HepG2 (cell line): ENCODE measurements around the gene AGBL1. TPM values are rescaled to one million over a fixed set of nuclear protein-coding genes. Genes with fewer than 3 reads are reported as not detected.

ENCODE experiments used
- AHDC1 ChIP-seq: sonication (generic); formaldehyde crosslinking; IDR thresholded peaks from 2 replicates; pipeline ENCODE4 v1.5.1; 2020; ENCODE audit warnings: mild to moderate bottlenecking, missing genetic modification reagents, borderline replicate concordance
- ARNTL ChIP-seq: sonication (generic); formaldehyde crosslinking; IDR thresholded peaks from 2 replicates; pipeline ENCODE4 v1.4.0; 2020; ENCODE audit warnings: mild to moderate bottlenecking, missing genetic modification reagents
- CBFB ChIP-seq: sonication (generic); formaldehyde crosslinking; IDR thresholded peaks from 2 replicates; pipeline ENCODE4 v1.4.0; 2020; ENCODE audit warnings: missing genetic modification reagents
- DNMT3B ChIP-seq: conservative IDR thresholded peaks from 2 replicates; pipeline ENCODE4 v1.6.1; 2016; ENCODE audit warnings: missing biosample characterization, control low read depth
- ETS1 ChIP-seq: sonication (generic); formaldehyde crosslinking; IDR thresholded peaks from 2 replicates; pipeline ENCODE4 v1.4.0; 2020; ENCODE audit warnings: missing genetic modification reagents
- HNRNPL ChIP-seq: fragments of 200-400 bp; formaldehyde crosslinking; IDR thresholded peaks from 2 replicates; pipeline ENCODE4 v1.6.1; 2017; ENCODE audit warnings: mild to moderate bottlenecking, low read depth, low read length
- KDM6A ChIP-seq: IDR thresholded peaks from 2 replicates; pipeline ENCODE4 v1.6.1; 2016; ENCODE audit warnings: low read depth
- KMT2B ChIP-seq: IDR thresholded peaks from 2 replicates; pipeline ENCODE4 v1.6.1; 2016; ENCODE audit warnings: missing genetic modification reagents, missing compliant biosample characterization
- RAD21 ChIP-seq: fragments of 450-650 bp; formaldehyde crosslinking; IDR thresholded peaks from 2 replicates; pipeline ENCODE4 v1.5.0; 2020; ENCODE audit warnings: mild to moderate bottlenecking
- SCMH1 ChIP-seq: sonication (generic); formaldehyde crosslinking; IDR thresholded peaks from 2 replicates; pipeline ENCODE4 v1.9.0; 2021; ENCODE audit warnings: missing genetic modification reagents, mild to moderate bottlenecking, borderline replicate concordance
- ZNF343 ChIP-seq: sonication (generic); formaldehyde crosslinking; IDR thresholded peaks from 2 replicates; pipeline ENCODE4 v1.4.0; 2020; ENCODE audit warnings: mild to moderate bottlenecking, missing genetic modification reagents
- ZNF883 ChIP-seq: sonication (generic); formaldehyde crosslinking; IDR thresholded peaks from 2 replicates; pipeline ENCODE4 v1.5.1; 2020; ENCODE audit warnings: mild to moderate bottlenecking, missing genetic modification reagents; ENCODE audit errors: not compliant biosample characterization
- polyA plus RNA-seq, 8 experiments: library from polyadenylated mRNA; depleted of rRNA in 3 of 8; stranded (reverse) in 7 of 8; unstranded in 1 of 8; fragments of >200 nt; fragmentation: Illumina TruSeq in 4 of 8; extraction: Trizol in 4 of 8; gene quantifications; 2 replicates each; pipeline versions ENCODE4 v1.2.1 to v1.2.3, GENCODE V29; 2011 to 2016; ENCODE audit warnings: low read depth in 4 of 8, missing spikeins in 1 of 8, mixed read lengths in 1 of 8; ENCODE audit not compliant: insufficient read depth in 1 of 8
- total RNA-seq, 5 experiments: library from RNA; depleted of rRNA; stranded (reverse); fragments of >200 nt; fragmentation: Illumina TruSeq; extraction: Trizol; gene quantifications; 2 replicates each; pipeline ENCODE4 v1.2.3, GENCODE V29; 2016; ENCODE audit warnings: low read depth in 1 of 5

AGBL1 gene
- total and polyA plus RNA-seq, 2 of the 13 experiments (the other 11 are each of a cell fraction or from before 2014, with no cell fraction given) = 0.01 TPM; not detected in 1

GRCh38 chr15:86875067-86875466, 795.4 kb downstream of the AGBL1 start (continued):
- no peak for TF ChIP-seq AHDC1 (CRISPR knock-in tag)
- no peak for TF ChIP-seq KDM6A (CRISPR knock-in tag)
- TF ChIP-seq KMT2B (CRISPR knock-in tag) = no peak
- no peak for TF ChIP-seq ZNF883 (CRISPR knock-in tag)
- TF ChIP-seq SCMH1 (CRISPR knock-in tag) = no peak
- no peak for TF ChIP-seq HNRNPL
- no peak for TF ChIP-seq RAD21 (CRISPR knock-in tag)
- no peak for TF ChIP-seq ZNF343 (CRISPR knock-in tag)
- no peak for TF ChIP-seq ARNTL (CRISPR knock-in tag)
- no peak for TF ChIP-seq DNMT3B (CRISPR knock-in tag)
- TF ChIP-seq ETS1 = no peak
- no peak for TF ChIP-seq CBFB (CRISPR knock-in tag)
